HEK293 (cell line): ENCODE results near the gene TOP2A.

ENCODE experiments used
- CTCF ChIP-seq: fragments of 450-650 bp; formaldehyde crosslinking; IDR thresholded peaks from 2 replicates; pipeline ENCODE4 v1.5.1; 2016; ENCODE audit warnings: missing biosample characterization, missing genetic modification characterization
- HOXC10 ChIP-seq: sonication (generic); formaldehyde crosslinking; IDR thresholded peaks from 2 replicates; pipeline ENCODE4 v1.8.1; 2023; ENCODE audit warnings: mild to moderate bottlenecking, missing genetic modification reagents
- REST ChIP-seq: fragments of 450-650 bp; formaldehyde crosslinking; IDR thresholded peaks from 2 replicates; pipeline ENCODE4 v1.5.1; 2016; ENCODE audit warnings: missing biosample characterization, missing genetic modification characterization
- SP2 ChIP-seq: fragments of 450-650 bp; formaldehyde crosslinking; IDR thresholded peaks from 2 replicates; pipeline ENCODE4 v1.5.1; 2016; ENCODE audit warnings: missing biosample characterization, missing genetic modification characterization
- YY1 ChIP-seq: fragments of 450-650 bp; formaldehyde crosslinking; IDR thresholded peaks from 2 replicates; pipeline ENCODE4 v1.5.1; 2018; ENCODE audit warnings: missing biosample characterization, missing genetic modification characterization
- ZBTB7A ChIP-seq: fragments of 450-650 bp; formaldehyde crosslinking; IDR thresholded peaks from 2 replicates; pipeline ENCODE4 v1.5.1; 2016; ENCODE audit warnings: low read depth, missing biosample characterization, missing genetic modification characterization
- ZBTB8A ChIP-seq: fragments of 450-650 bp; formaldehyde crosslinking; IDR thresholded peaks from 2 replicates; pipeline ENCODE4 v1.5.1; 2016; ENCODE audit warnings: missing biosample characterization, missing genetic modification characterization
- ZNF10 ChIP-seq: fragments of 450-650 bp; formaldehyde crosslinking; IDR thresholded peaks from 2 replicates; pipeline ENCODE4 v1.5.1; 2017; ENCODE audit warnings: missing biosample characterization, missing genetic modification characterization
- ZNF175 ChIP-seq: fragments of 450-650 bp; formaldehyde crosslinking; IDR thresholded peaks from 2 replicates; pipeline ENCODE4 v1.5.1; 2016; ENCODE audit warnings: missing biosample characterization, missing genetic modification characterization
- ZNF274 ChIP-seq, 2 experiments: fragments of 200-500 bp in 1 of 2; fragments of 450-650 bp in 1 of 2; sonication (Bioruptor generic) in 1 of 2; formaldehyde crosslinking in 1 of 2; IDR thresholded peaks; 2 replicates each; pipeline versions ENCODE4 v1.5.1 to v1.6.1; 2014 to 2016; ENCODE audit warnings: borderline replicate concordance in 1 of 2, inconsistent platforms in 1 of 2, low read length in 1 of 2, missing biosample characterization in 1 of 2, missing genetic modification characterization in 1 of 2
- ZNF518A ChIP-seq: fragments of 450-650 bp; formaldehyde crosslinking; conservative IDR thresholded peaks from 2 replicates; pipeline ENCODE4 v1.5.1; 2016; ENCODE audit warnings: low read depth, missing biosample characterization, missing genetic modification characterization

GRCh38 chr17:40417609-40418427 lies at the start of gene TOP2A:
- TF ChIP-seq ZNF274 (IDR thresholded peaks at IDR 0.05; ENCODE audit: low read length) = no peak
- TF ChIP-seq ZNF274 (tag by site-specific recombination; IDR thresholded peaks at IDR 0.05; ENCODE audit: borderline replicate concordance) = no peak
- TF ChIP-seq REST (tag by site-specific recombination) = peak; percentile 45; the same call in 1 of the 2 replicates
- TF ChIP-seq SP2 (tag by site-specific recombination) = peak; percentile 98
- 0 out of 2 replicates have a peak, but pooled peaks have one; percentile 5 for TF ChIP-seq CTCF (tag by site-specific recombination)
- no peak for TF ChIP-seq HOXC10 (CRISPR knock-in tag)
- peak; percentile 28; the same call in 1 of the 2 replicates for TF ChIP-seq ZBTB7A (tag by site-specific recombination)
- peak; percentile 55; the same call in 1 of the 2 replicates for TF ChIP-seq YY1
- TF ChIP-seq ZNF518A (tag by site-specific recombination) = no peak; the same call in 1 of the 2 replicates
- peak; percentile 34; the same call in 1 of the 2 replicates for TF ChIP-seq ZBTB8A
- no peak for TF ChIP-seq ZNF175
- no peak for TF ChIP-seq ZNF10 (tag by site-specific recombination)
